ENCODE measurements around the gene BOD1L1.

DNA sequence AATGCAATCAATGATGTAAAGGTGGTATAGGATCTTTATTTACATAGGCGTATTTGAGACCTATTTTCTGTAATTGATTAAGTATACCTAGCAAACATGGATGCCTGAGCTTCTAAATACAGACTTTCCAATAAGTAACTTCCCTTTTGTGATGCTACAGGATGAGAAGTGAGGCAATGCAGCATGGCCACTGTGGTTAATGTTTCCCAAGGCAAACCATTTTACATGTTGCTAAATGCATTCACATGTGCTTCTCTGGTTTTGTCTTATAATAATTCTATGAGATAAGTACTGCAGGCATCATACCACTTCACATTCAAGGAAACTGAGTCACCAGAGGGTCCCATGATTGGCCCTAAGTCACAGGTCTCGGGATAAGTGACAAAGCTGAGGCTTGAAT is 47.5 kb downstream of the BOD1L1 start:
- TF ChIP-seq, protein P1, sequence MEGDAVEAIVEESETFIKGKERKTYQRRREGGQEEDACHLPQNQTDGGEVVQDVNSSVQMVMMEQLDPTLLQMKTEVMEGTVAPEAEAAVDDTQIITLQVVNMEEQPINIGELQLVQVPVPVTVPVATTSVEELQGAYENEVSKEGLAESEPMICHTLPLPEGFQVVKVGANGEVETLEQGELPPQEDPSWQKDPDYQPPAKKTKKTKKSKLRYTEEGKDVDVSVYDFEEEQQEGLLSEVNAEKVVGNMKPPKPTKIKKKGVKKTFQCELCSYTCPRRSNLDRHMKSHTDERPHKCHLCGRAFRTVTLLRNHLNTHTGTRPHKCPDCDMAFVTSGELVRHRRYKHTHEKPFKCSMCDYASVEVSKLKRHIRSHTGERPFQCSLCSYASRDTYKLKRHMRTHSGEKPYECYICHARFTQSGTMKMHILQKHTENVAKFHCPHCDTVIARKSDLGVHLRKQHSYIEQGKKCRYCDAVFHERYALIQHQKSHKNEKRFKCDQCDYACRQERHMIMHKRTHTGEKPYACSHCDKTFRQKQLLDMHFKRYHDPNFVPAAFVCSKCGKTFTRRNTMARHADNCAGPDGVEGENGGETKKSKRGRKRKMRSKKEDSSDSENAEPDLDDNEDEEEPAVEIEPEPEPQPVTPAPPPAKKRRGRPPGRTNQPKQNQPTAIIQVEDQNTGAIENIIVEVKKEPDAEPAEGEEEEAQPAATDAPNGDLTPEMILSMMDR (IDR thresholded peaks at IDR 0.05; ENCODE audit: low read length), result no peak
- no peak for TF ChIP-seq EZH2phosphoT487 (IDR thresholded peaks at IDR 0.05; ENCODE audit: low read length)
- no peak for TF ChIP-seq EZH2 (optimal IDR thresholded peaks at IDR 0.05; ENCODE audit: low read depth, low read length)

All from MM.1S (cell line).